C4-2B (cell line): ENCODE measurements around the gene LITAF.

Source experiments
- ZFX ChIP-seq: fragments of 450-650 bp; IDR thresholded peaks from 2 replicates; pipeline ENCODE4 v1.6.1; 2017
- TF ChIP-seq, protein P1 (sequence below): fragments of 450-650 bp; conservative IDR thresholded peaks from 2 replicates; pipeline ENCODE4 v1.5.1; 2017; ENCODE audit warnings: mild to moderate bottlenecking

DNA sequence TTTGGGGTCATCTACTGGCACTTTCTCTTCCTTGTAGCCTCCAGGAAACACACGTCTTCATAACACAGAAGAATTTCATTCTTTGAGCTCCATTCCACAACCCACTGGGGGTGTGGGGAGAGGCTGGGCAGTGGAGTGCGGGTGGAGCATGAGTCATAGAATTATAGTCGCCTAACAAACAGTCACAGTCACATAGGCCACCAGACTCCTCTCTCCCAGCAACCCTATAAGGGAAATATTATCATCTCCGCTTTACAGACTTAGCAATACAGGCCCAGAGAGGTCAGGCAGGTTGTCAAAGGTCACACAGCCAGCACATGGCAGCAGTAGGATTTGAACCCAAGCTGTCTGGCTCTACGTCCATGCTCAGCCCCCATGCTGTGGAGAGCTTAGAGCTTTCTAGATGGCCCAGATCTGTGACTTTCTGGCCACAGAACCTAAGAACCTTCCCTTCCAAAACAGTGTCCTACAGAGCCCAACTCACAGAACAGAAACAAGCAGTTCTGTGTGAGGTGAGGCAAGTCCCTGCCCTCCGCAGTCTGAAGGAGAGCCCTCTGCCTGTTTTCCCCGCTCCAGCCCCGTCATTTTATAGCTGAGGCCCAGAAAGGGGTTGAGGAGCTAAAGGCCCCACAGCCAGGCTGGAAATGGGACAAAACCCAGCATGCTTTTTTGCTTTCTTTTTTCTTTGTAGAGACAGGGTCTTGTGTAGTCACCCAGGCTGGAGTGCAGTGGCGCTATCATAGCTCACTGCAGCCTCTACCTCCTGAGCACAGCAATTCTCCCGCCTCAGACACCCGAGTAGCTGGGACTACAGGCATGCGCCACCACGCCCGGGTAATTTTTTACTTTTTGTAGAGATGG, 10.7 kb upstream of the LITAF start:
- TF ChIP-seq, protein P1, sequence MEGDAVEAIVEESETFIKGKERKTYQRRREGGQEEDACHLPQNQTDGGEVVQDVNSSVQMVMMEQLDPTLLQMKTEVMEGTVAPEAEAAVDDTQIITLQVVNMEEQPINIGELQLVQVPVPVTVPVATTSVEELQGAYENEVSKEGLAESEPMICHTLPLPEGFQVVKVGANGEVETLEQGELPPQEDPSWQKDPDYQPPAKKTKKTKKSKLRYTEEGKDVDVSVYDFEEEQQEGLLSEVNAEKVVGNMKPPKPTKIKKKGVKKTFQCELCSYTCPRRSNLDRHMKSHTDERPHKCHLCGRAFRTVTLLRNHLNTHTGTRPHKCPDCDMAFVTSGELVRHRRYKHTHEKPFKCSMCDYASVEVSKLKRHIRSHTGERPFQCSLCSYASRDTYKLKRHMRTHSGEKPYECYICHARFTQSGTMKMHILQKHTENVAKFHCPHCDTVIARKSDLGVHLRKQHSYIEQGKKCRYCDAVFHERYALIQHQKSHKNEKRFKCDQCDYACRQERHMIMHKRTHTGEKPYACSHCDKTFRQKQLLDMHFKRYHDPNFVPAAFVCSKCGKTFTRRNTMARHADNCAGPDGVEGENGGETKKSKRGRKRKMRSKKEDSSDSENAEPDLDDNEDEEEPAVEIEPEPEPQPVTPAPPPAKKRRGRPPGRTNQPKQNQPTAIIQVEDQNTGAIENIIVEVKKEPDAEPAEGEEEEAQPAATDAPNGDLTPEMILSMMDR = no peak
- no peak for TF ChIP-seq ZFX
